ENCODE measurements around the gene TMEM273. TPM values are rescaled to one million over a fixed set of nuclear protein-coding genes. Genes with fewer than 3 reads are reported as not detected.

TMEM273 gene
- total and polyA plus RNA-seq, 2 of the 4 experiments (the other 2 are of a cell fraction): not detected

DNA sequence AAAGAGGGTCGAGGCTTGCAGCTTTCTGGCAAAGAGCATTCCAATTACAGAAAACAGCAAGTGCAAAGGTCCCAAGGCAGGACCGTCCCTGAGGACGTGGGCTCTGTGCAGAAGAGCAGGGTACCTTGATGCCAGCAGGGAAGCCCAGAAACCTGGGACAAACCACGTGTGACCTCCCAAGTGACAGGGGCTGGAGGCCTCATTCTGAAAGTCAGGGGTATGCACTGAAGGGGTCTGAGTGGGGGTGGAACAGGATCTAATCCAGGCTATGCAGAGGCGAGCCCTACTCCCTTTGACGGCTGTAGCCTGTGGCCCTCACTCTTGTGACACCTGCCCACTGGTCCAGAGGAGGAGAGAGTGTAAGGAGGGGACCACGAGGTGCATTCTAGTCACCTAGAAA, 22.9 kb downstream of the TMEM273 start:
- Histone ChIP-seq H3K27me3 (ENCODE audit: control insufficient read depth, insufficient read depth, low read length) (no peaks in the 10 kb centered on the region), H3K56ac (ENCODE audit: extremely low read depth, insufficient read depth, low read length) (no peak overlapping the region), H3K4me1 (ENCODE audit: control insufficient read depth, insufficient read depth, low read length) (peaks cover 13% of the 10 kb centered on the region), H3K23ac (ENCODE audit: low read depth, low read length) (no peak overlapping the region), H2BK120ac (ENCODE audit: low read depth, low read length) (no peak overlapping the region), H2AK5ac (ENCODE audit: low read depth, low read length) (peak overlapping the region; percentile 43; the same call in 1 of the 2 replicates), H3K36me3 (ENCODE audit: control insufficient read depth, insufficient read depth, low read length) (no peaks in the 10 kb centered on the region), H3K79me1 (ENCODE audit: low read depth in 1 of 2, low read length in 2 of 2) (no peaks in the 10 kb centered on the region), H3K4me3 (ENCODE audit: insufficient read depth, low read depth, low read length) (no peak overlapping the region), H3K18ac (ENCODE audit: low read depth, low read length) (no peak overlapping the region), H2BK15ac (ENCODE audit: low read depth, low read length) (no peak overlapping the region), H3K27ac (ENCODE audit: insufficient read depth, low read length) (no peak overlapping the region), H2AFZ (replicated peaks; ENCODE audit: low read length, poor library complexity) (no peak overlapping the region), H4K5ac (ENCODE audit: low read depth, low read length) (no peak overlapping the region), H3K9me3 (ENCODE audit: control insufficient read depth, insufficient read depth, low read length) (no peaks in the 10 kb centered on the region), H2BK20ac (ENCODE audit: low read depth, low read length) (peak overlapping the region; percentile 44; the same call in 1 of the 2 replicates), H2AK9ac (replicated peaks; ENCODE audit: low read depth, low read length, poor library complexity) (no peak overlapping the region), H3K4me2 (ENCODE audit: low read depth, low read length) (no peak overlapping the region), H4K20me1 (ENCODE audit: insufficient read depth, low read length) (no peaks in the 10 kb centered on the region), H3K4ac (ENCODE audit: low read depth, low read length) (no peak overlapping the region), H2BK5ac (ENCODE audit: low read depth, low read length, poor library complexity, severe bottlenecking) (no peak overlapping the region), H4K8ac (ENCODE audit: low read depth in 2 of 2, low read length in 2 of 2) (no peak overlapping the region), H3K9ac (ENCODE audit: low read depth, low read length) (no peak overlapping the region), H4K91ac (ENCODE audit: insufficient read depth, low read depth, low read length) (0 out of 2 replicates have a peak overlapping the region, but pooled peaks have one; percentile 50), H3K14ac (replicated peaks; ENCODE audit: low read depth, low read length) (no peak overlapping the region), H3K9me1 (ENCODE audit: insufficient read depth, low read length) (peaks cover 14% of the 10 kb centered on the region)
- ATAC-seq (ENCODE audit: low read depth) (no peak), DNase-seq (no peak)
- dilution Hi-C loops (cut with HindIII; ENCODE audit: low sequenced_read_pairs, unreplicated experiment) (no loop called here), in situ Hi-C loops (cut with MboI; ENCODE audit: low sequenced_read_pairs) (no loop called here), intact Hi-C loops (cut with micrococcal nuclease) (loop anchor here (10.0 kb wide), 1 partner anchor 350 kb away; no protein-coding TSS in a partner anchor)
- TF ChIP-seq CEBPB (IDR thresholded peaks at IDR 0.05; ENCODE audit: low read depth, low read length) (no peak), RAD21 (IDR thresholded peaks at IDR 0.05; ENCODE audit: low read length) (no peak), RCOR1 (IDR thresholded peaks at IDR 0.05; ENCODE audit: insufficient replicate concordance, low read length) (no peak), MXI1 (IDR thresholded peaks at IDR 0.05; ENCODE audit: borderline replicate concordance, low read depth, low read length) (no peak), BHLHE40 (IDR thresholded peaks at IDR 0.05; ENCODE audit: low read depth, low read length) (no peak), SMC3 (IDR thresholded peaks at IDR 0.05; ENCODE audit: low read depth, low read length) (no peak), MAZ (IDR thresholded peaks at IDR 0.05; ENCODE audit: borderline replicate concordance, low read depth, low read length) (no peak), POLR2A (IDR thresholded peaks at IDR 0.05; ENCODE audit: low read depth, low read length) (no peak), MAFK (IDR thresholded peaks at IDR 0.05; ENCODE audit: low read depth, low read length) (no peak), RFX5 (IDR thresholded peaks at IDR 0.05; ENCODE audit: low read depth, low read length) (no peak), CHD1 (IDR thresholded peaks at IDR 0.05; ENCODE audit: low read depth, low read length) (no peak)
- TF ChIP-seq, protein P1, sequence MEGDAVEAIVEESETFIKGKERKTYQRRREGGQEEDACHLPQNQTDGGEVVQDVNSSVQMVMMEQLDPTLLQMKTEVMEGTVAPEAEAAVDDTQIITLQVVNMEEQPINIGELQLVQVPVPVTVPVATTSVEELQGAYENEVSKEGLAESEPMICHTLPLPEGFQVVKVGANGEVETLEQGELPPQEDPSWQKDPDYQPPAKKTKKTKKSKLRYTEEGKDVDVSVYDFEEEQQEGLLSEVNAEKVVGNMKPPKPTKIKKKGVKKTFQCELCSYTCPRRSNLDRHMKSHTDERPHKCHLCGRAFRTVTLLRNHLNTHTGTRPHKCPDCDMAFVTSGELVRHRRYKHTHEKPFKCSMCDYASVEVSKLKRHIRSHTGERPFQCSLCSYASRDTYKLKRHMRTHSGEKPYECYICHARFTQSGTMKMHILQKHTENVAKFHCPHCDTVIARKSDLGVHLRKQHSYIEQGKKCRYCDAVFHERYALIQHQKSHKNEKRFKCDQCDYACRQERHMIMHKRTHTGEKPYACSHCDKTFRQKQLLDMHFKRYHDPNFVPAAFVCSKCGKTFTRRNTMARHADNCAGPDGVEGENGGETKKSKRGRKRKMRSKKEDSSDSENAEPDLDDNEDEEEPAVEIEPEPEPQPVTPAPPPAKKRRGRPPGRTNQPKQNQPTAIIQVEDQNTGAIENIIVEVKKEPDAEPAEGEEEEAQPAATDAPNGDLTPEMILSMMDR (conservative IDR thresholded peaks at IDR 0.05; ENCODE audit: low read depth, low read length): no peak
- TF ChIP-seq, protein P2, sequence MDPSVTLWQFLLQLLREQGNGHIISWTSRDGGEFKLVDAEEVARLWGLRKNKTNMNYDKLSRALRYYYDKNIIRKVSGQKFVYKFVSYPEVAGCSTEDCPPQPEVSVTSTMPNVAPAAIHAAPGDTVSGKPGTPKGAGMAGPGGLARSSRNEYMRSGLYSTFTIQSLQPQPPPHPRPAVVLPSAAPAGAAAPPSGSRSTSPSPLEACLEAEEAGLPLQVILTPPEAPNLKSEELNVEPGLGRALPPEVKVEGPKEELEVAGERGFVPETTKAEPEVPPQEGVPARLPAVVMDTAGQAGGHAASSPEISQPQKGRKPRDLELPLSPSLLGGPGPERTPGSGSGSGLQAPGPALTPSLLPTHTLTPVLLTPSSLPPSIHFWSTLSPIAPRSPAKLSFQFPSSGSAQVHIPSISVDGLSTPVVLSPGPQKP (IDR thresholded peaks at IDR 0.05; ENCODE audit: borderline replicate concordance, low read depth, low read length): no peak
- CTCF ChIA-PET: no interaction called here
- BruUV-seq (replicated peaks): no TSS peak
- 90% methylated on average over 4 of the region's 7 CpGs; no CpG with 5 or more reads in 1 of the 2 experiments for WGBS, 2 experiments (ENCODE audit: extremely low coverage in 2 of 2, insufficient read length in 1 of 2)
- POLR2A ChIA-PET (ENCODE audit: unreplicated experiment): no interaction called here
